A549 (cell line): Measurements from ENCODE around the gene VRK2. TPM values are rescaled to one million over a fixed set of nuclear protein-coding genes. Genes with fewer than 3 reads are reported as not detected.

ENCODE experiments used
- ATAC-seq, 2 experiments: fragments of 200-7000 bp in 1 of 2; fragments of >200 bp in 1 of 2; cut with Nextera tagmentation in 1 of 2; cut with Tn5 transposase in 1 of 2; 3 replicates each; pipeline versions ENCODE4 v1.8.0 to v1.9.1; 2018 to 2020; ENCODE audit warnings: mild to moderate bottlenecking in 1 of 2, moderate library complexity in 1 of 2
- CTCF ChIA-PET: fragments of 300-600 bp; sonication (Branson Sonifier 250); formaldehyde crosslinking; extraction: SDS; loops from one replicate; lab custom pipeline; 2021; ENCODE audit warnings: antibody characterized with exemption, inconsistent platforms; lab: Yijun Ruan, JAX
- POLR2A ChIA-PET: fragments of 350-600 bp; formaldehyde crosslinking; extraction: SDS; loops from one replicate; lab custom pipeline; 2021; ENCODE audit warnings: antibody characterized with exemption, inconsistent platforms; lab: Yijun Ruan, JAX
- DNase-seq, 2 experiments: peaks; one replicate each; pipeline versions ENCODE4 v3.0.0 to v3.0.0-alpha.2; 2011 to 2016; ENCODE audit warnings: low read depth in 1 of 2, low spot score in 1 of 2
- FAIRE-seq: peaks from 2 replicates; lab custom pipeline; 2011; peaks lifted over from hg19 to GRCh38; lab: Jason Lieb, UNC
- H3K27ac ChIP-seq, 2 experiments: fragments of >200 bp; sonication (Bioruptor Twin); formaldehyde crosslinking; 3 replicates each; pipeline ENCODE4 v1.5.1; 2016 to 2017
- H3K4me1 ChIP-seq: fragments of >200 bp; sonication (Bioruptor Twin); formaldehyde crosslinking; 3 replicates; pipeline ENCODE4 v1.6.1; 2016
- H3K4me2 ChIP-seq: fragments of >200 bp; sonication (Bioruptor Twin); formaldehyde crosslinking; 3 replicates; pipeline ENCODE4 v1.6.1; 2016
- H3K4me3 ChIP-seq: fragments of >200 bp; sonication (Bioruptor Twin); formaldehyde crosslinking; 3 replicates; pipeline ENCODE4 v1.5.1; 2016
- H3K9me3 ChIP-seq: fragments of >200 bp; sonication (Bioruptor Twin); formaldehyde crosslinking; 3 replicates; pipeline ENCODE4 v1.6.1; 2016
- ATOH8 ChIP-seq: fragments of 250-450 bp; sonication (Bioruptor Pico); IDR thresholded peaks from 2 replicates; pipeline ENCODE4 v1.5.0; 2020; ENCODE audit warnings: low read depth, mild to moderate bottlenecking, moderate library complexity
- CHD2 ChIP-seq: fragments of 150-350 bp; IDR thresholded peaks from 2 replicates; pipeline ENCODE4 v1.6.1; 2014; ENCODE audit warnings: low read length; ENCODE audit not compliant: partially characterized antibody
- EHF ChIP-seq: fragments of 250-450 bp; sonication (Bioruptor Pico); IDR thresholded peaks from 2 replicates; pipeline ENCODE4 v1.5.0; 2020; ENCODE audit warnings: mild to moderate bottlenecking
- ESRRA ChIP-seq: fragments of 150-350 bp; IDR thresholded peaks from 2 replicates; pipeline ENCODE4 v1.6.1; 2014; ENCODE audit warnings: mild to moderate bottlenecking, low read length, borderline replicate concordance
- FOSL2 ChIP-seq, 2 experiments: fragments of 450-650 bp in 1 of 2; fragments of >200 bp in 1 of 2; sonication (Bioruptor Twin) in 1 of 2; formaldehyde crosslinking; IDR thresholded peaks; 2 replicates each; pipeline versions ENCODE4 v1.5.0 to v1.6.1; 2016 to 2020; ENCODE audit warnings: mild to moderate bottlenecking in 1 of 2, moderate library complexity in 1 of 2
- KDM1A ChIP-seq: fragments of 200-600 bp; sonication (generic); IDR thresholded peaks from 2 replicates; pipeline ENCODE4 v1.6.1; 2016; ENCODE audit warnings: low read depth, mild to moderate bottlenecking
- MYC ChIP-seq: IDR thresholded peaks from 2 replicates; pipeline ENCODE4 v1.6.1; 2012; ENCODE audit warnings: mild to moderate bottlenecking, inconsistent platforms, low read length, improper control_type of control experiment, borderline replicate concordance
- NPAS2 ChIP-seq: fragments of 250-450 bp; sonication (Bioruptor Pico); IDR thresholded peaks from 2 replicates; pipeline ENCODE4 v1.8.0; 2022; ENCODE audit warnings: mild to moderate bottlenecking, moderate library complexity, borderline replicate concordance
- NR3C1 ChIP-seq: fragments of >200 bp; sonication (Bioruptor Twin); formaldehyde crosslinking; IDR thresholded peaks from 3 replicates; pipeline ENCODE4 v1.6.1; 2017
- RAD21 ChIP-seq, 2 experiments: fragments of >200 bp in 1 of 2; sonication (Bioruptor Twin) in 1 of 2; formaldehyde crosslinking in 1 of 2; IDR thresholded peaks in 1 of 2; conservative IDR thresholded peaks in 1 of 2; 2 replicates in 1 of 2; 3 replicates in 1 of 2; pipeline ENCODE4 v1.6.1; 2012 to 2018; ENCODE audit warnings: inconsistent platforms in 1 of 2
- SMC3 ChIP-seq: fragments of >200 bp; sonication (Bioruptor Twin); formaldehyde crosslinking; IDR thresholded peaks from 3 replicates; pipeline ENCODE4 v1.6.1; 2018; ENCODE audit warnings: inconsistent platforms
- SREBF2 ChIP-seq: fragments of 450-650 bp; IDR thresholded peaks from 2 replicates; pipeline ENCODE4 v1.6.1; 2014; ENCODE audit warnings: mild to moderate bottlenecking, moderate library complexity
- TP53 ChIP-seq: fragments of 250-450 bp; sonication (Bioruptor Pico); IDR thresholded peaks from 2 replicates; pipeline ENCODE4 v1.5.0; 2021; ENCODE audit warnings: mild to moderate bottlenecking, moderate library complexity
- USF2 ChIP-seq: fragments of 450-650 bp; IDR thresholded peaks from 2 replicates; pipeline ENCODE4 v1.6.1; 2014; ENCODE audit warnings: antibody characterized with exemption
- ZFP36 ChIP-seq: fragments of 450-650 bp; IDR thresholded peaks from 2 replicates; pipeline ENCODE4 v1.6.1; 2014; ENCODE audit warnings: borderline replicate concordance; ENCODE audit not compliant: partially characterized antibody
- WGBS: methylation state at CpG from one replicate; pipeline ENCODE4 v1.1.6; 2017; ENCODE audit errors: missing lambda C conversion rate; 5-methylcytosine and 5-hydroxymethylcytosine counted together
- polyA plus RNA-seq, 4 experiments: library from polyadenylated mRNA; depleted of rRNA in 3 of 4; stranded (reverse); fragments of >200 nt; fragmentation: RNase III in 1 of 4; extraction: RNeasy Plus Mini Kit Qiagen cat#74134 plus additional on column Dnase treatment in 1 of 4; gene quantifications; 2 replicates in 3 of 4; 3 replicates in 1 of 4; pipeline ENCODE4 v1.2.3, GENCODE V29; 2011 to 2017
- TF ChIP-seq, protein P1 (sequence below): fragments of >200 bp; sonication (Bioruptor Twin); formaldehyde crosslinking; IDR thresholded peaks from 3 replicates; pipeline ENCODE4 v1.5.1; 2016
- TF ChIP-seq, protein P2 (sequence below): fragments of 250-450 bp; sonication (Bioruptor Pico); IDR thresholded peaks from 2 replicates; pipeline ENCODE4 v1.5.0; 2021; ENCODE audit warnings: mild to moderate bottlenecking, moderate library complexity, borderline replicate concordance
- TF ChIP-seq, protein P3 (sequence below): fragments of 200-600 bp; sonication (generic); IDR thresholded peaks from 2 replicates; pipeline ENCODE4 v1.6.1; 2016; ENCODE audit warnings: antibody characterized with exemption, mild to moderate bottlenecking, moderate library complexity

Gene VRK2
- polyA plus RNA-seq, 2 of the 4 experiments (the other 2 are of a cell fraction): 19.4 to 80.9 TPM

DNA sequence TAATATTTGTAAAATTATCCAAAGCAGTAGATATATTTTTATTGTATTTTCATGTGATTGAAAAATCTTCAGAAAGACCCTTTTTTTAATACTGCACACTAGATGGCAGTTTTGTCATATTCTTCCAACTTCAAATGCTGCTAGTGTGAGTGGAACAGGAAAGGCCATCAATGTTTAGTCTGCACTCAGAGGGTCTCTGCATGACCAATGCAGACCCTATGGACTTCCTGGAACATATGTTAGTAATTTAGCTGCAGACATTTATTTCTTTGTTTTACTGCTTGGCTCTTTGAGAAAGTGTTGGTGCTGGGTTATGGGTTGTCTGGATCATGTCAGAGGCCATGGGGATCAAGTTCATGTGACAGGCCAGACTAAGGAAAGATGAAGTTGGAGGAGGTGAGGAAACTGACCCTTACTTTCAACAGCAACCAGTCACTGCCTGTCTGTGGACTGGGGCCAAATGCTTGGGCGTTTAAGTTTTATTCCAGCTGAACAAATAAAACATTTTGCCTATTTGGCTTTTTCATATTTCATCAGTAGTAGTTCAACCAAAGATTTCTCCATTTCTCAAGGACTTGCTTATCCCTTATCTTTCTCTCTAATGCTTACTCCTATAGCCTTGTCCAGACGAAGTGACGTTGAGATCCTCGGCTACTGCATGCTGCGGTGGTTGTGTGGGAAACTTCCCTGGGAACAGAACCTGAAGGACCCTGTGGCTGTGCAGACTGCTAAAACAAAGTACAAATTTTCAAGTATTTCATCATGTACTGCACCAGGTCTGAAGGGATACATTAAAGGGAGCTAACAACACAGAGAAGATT, 84.8 kb downstream of the VRK2 start:
- CTCF ChIA-PET: interaction anchor here (1.0 to 1.7 kb wide), 4 partner anchors 11 to 316 kb away, joined by 3 to 12 read pairs (median 6); no protein-coding TSS in a partner anchor
- DNase-seq (no peak), FAIRE-seq (no peak), ATAC-seq (peak; percentile 69 to 70; a peak in 5 of 6 replicates)
- Histone ChIP-seq H3K27ac (peak overlapping the region in 1 of 2 experiments; percentile 22; a peak in 2 of 6 replicates), H3K4me1 (peaks cover 18% of the 10 kb centered on the region; the same call in 2 of the 3 replicates), H3K4me3 (no peak overlapping the region), H3K9me3 (no peaks in the 10 kb centered on the region), H3K4me2 (no peak overlapping the region)
- POLR2A ChIA-PET: interaction anchor here (1.0 kb wide), 1 partner anchor 14 kb away, joined by 3 read pairs; no protein-coding TSS in a partner anchor
- TF ChIP-seq, protein P1, sequence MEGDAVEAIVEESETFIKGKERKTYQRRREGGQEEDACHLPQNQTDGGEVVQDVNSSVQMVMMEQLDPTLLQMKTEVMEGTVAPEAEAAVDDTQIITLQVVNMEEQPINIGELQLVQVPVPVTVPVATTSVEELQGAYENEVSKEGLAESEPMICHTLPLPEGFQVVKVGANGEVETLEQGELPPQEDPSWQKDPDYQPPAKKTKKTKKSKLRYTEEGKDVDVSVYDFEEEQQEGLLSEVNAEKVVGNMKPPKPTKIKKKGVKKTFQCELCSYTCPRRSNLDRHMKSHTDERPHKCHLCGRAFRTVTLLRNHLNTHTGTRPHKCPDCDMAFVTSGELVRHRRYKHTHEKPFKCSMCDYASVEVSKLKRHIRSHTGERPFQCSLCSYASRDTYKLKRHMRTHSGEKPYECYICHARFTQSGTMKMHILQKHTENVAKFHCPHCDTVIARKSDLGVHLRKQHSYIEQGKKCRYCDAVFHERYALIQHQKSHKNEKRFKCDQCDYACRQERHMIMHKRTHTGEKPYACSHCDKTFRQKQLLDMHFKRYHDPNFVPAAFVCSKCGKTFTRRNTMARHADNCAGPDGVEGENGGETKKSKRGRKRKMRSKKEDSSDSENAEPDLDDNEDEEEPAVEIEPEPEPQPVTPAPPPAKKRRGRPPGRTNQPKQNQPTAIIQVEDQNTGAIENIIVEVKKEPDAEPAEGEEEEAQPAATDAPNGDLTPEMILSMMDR: peak; percentile 67
- TF ChIP-seq SMC3 (peak; percentile 58), SREBF2 (no peak), RAD21 (conservative IDR thresholded peaks at IDR 0.05 in 1 of 2, IDR thresholded peaks at IDR 0.05 in 1 of 2) (peak; percentile 74 to 78)
- WGBS: 86% methylated on average over 5 of the region's 5 CpGs

DNA sequence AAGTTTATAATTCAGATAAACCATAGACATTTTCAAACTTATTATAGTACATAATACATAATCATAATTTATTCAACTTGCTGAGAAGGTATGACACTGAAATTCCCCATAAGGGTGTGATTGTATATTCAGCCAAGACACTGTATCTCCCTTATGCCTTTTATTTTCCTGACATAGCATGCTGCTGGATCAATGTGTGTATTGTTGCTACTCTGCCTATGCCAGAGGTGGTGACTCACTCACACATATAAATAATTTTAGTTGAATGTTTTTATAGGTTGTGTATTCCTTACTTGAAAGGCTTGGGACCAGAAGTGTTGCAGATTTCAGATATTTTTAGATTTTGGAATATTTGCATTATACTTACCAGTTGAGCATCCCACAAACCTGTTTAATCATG, 86.8 kb downstream of the VRK2 start:
- DNase-seq (no peak), FAIRE-seq (no peak)
- H3K27ac ChIP-seq: no peak overlapping the region
- TF ChIP-seq, protein P2, sequence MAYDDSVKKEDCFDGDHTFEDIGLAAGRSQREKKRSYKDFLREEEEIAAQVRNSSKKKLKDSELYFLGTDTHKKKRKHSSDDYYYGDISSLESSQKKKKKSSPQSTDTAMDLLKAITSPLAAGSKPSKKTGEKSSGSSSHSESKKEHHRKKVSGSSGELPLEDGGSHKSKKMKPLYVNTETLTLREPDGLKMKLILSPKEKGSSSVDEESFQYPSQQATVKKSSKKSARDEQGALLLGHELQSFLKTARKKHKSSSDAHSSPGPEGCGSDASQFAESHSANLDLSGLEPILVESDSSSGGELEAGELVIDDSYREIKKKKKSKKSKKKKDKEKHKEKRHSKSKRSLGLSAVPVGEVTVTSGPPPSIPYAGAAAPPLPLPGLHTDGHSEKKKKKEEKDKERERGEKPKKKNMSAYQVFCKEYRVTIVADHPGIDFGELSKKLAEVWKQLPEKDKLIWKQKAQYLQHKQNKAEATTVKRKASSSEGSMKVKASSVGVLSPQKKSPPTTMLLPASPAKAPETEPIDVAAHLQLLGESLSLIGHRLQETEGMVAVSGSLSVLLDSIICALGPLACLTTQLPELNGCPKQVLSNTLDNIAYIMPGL (CRISPR knock-in tag): no peak
- TF ChIP-seq FOSL2 (IDR thresholded peaks at IDR 0.05) (no peak), FOSL2 (CRISPR knock-in tag; IDR thresholded peaks at IDR 0.05) (peak; percentile 23; the same call in 1 of the 2 replicates), ZFP36 (no peak)
- TF ChIP-seq, all 56 proteins: peak for 1
- ATAC-seq: no peak
- H3K4me3 ChIP-seq: no peak overlapping the region
- ChIA-PET POLR2A (no interaction called here), CTCF (no interaction called here)
- no peak overlapping the region for H3K4me2 ChIP-seq
- H3K9me3 ChIP-seq: no peaks in the 10 kb centered on the region
- peaks cover 25% of the 10 kb centered on the region for H3K4me1 ChIP-seq

GRCh38 chr2:58135861-58136260, 89.3 kb downstream of the VRK2 start:
- H3K4me2 ChIP-seq: no peak overlapping the region
- H3K4me1 ChIP-seq: peaks cover 26% of the 10 kb centered on the region
- H3K27ac ChIP-seq: no peak overlapping the region
- H3K9me3 ChIP-seq: no peaks in the 10 kb centered on the region
- FAIRE-seq (peak; percentile 79), ATAC-seq (no peak), DNase-seq (no peak)
- 89% methylated on average over 2 of the region's 2 CpGs for WGBS
- ChIA-PET POLR2A (no interaction called here), CTCF (interaction anchor here (1.3 kb wide), 1 partner anchor 12 kb away, joined by 3 read pairs; no protein-coding TSS in a partner anchor)
- TF ChIP-seq TP53 (CRISPR knock-in tag): no peak
- no peak for TF ChIP-seq MYC
- TF ChIP-seq NR3C1: no peak
- no peak overlapping the region for H3K4me3 ChIP-seq

DNA sequence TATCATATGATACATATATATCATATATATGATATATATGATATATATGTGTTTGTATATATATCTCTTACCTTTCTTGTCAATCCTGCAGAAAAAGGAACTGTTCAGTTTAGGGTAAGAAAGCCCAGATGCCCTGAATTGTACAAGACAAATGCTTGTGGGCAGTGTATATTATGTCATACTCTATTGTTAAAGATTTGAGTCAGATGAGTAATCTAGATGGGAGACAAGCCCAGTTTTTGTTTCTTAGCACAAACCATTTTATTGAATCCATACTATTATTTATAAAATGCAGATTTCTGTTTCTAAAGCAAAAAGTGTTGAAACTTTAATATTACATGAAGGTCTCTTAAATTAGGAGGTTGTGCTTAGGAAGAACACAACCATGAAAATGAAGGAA, 90.6 kb downstream of the VRK2 start:
- H3K4me2 ChIP-seq: no peak overlapping the region
- POLR2A ChIA-PET: no interaction called here
- no peak overlapping the region for H3K27ac ChIP-seq
- no peak overlapping the region for H3K4me3 ChIP-seq
- no peak for DNase-seq
- no peaks in the 10 kb centered on the region for H3K9me3 ChIP-seq
- no peak for ATAC-seq
- CTCF ChIA-PET: no interaction called here
- peaks cover 13% of the 10 kb centered on the region; the same call in 2 of the 3 replicates for H3K4me1 ChIP-seq
- FAIRE-seq: no peak
- TF ChIP-seq ATOH8 (CRISPR knock-in tag) (no peak), EHF (CRISPR knock-in tag) (no peak), NPAS2 (CRISPR knock-in tag) (no peak), ESRRA (no peak), CHD2 (no peak), KDM1A (no peak), USF2 (no peak), ZFP36 (no peak)
- TF ChIP-seq, protein P3, sequence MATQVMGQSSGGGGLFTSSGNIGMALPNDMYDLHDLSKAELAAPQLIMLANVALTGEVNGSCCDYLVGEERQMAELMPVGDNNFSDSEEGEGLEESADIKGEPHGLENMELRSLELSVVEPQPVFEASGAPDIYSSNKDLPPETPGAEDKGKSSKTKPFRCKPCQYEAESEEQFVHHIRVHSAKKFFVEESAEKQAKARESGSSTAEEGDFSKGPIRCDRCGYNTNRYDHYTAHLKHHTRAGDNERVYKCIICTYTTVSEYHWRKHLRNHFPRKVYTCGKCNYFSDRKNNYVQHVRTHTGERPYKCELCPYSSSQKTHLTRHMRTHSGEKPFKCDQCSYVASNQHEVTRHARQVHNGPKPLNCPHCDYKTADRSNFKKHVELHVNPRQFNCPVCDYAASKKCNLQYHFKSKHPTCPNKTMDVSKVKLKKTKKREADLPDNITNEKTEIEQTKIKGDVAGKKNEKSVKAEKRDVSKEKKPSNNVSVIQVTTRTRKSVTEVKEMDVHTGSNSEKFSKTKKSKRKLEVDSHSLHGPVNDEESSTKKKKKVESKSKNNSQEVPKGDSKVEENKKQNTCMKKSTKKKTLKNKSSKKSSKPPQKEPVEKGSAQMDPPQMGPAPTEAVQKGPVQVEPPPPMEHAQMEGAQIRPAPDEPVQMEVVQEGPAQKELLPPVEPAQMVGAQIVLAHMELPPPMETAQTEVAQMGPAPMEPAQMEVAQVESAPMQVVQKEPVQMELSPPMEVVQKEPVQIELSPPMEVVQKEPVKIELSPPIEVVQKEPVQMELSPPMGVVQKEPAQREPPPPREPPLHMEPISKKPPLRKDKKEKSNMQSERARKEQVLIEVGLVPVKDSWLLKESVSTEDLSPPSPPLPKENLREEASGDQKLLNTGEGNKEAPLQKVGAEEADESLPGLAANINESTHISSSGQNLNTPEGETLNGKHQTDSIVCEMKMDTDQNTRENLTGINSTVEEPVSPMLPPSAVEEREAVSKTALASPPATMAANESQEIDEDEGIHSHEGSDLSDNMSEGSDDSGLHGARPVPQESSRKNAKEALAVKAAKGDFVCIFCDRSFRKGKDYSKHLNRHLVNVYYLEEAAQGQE: no peak
